Endothelial cell of umbilical vein (primary cell): ENCODE results near the gene ERICH3.

Experiments
- CTCF ChIP-seq, 2 donors: IDR thresholded peaks; 1 replicate in 1 of 2; 2 replicates in 1 of 2; pipeline ENCODE4 v1.5.1; 2011; ENCODE audit warnings: low read length in 2 of 2, mild to moderate bottlenecking in 2 of 2, moderate library complexity in 2 of 2, control low read depth in 1 of 2, inconsistent platforms in 1 of 2, low read depth in 1 of 2; ENCODE audit not compliant: insufficient read depth in 1 of 2; ENCODE audit errors: extremely low read depth in 1 of 2
- MYC ChIP-seq: IDR thresholded peaks from one replicate; pipeline ENCODE4 v1.6.1; 2011; ENCODE audit warnings: mild to moderate bottlenecking, low read depth, low read length

DNA sequence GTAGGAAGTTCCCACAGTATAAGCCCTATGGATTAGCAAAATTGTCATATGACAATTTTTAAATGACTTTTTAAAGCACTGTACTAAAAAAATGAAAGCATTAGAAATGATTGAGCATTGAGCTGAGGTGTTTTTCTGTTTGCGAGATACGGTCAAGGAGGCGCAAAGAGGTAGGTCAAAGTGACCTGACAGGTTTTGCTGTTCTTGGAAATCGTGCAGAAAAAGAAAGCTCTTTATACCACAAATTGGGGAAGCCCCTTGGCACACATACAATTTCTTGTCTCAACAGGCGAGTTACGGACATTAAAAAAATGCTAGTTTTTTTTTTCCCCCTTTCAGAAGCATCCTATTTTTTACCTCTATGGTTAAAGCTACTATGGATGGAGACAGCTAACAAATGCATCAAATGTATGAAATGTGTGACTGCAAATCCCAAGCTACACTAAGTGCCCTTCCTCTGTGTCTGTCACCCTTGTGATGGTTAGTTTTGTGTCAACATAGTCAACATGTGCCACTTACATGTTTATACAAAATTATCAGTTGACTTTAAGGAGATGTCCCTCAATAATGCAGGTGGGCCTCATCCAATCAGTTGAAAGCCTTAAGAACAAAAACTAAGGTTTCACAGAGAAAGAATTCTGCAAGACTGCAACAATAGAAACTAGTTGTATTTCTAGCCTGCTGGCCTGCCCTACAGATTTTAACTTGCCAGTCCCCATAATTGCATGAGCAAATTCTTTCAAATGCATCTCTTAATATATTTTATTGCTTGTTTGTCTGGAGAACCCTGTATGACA, 30.0 kb upstream of the ERICH3 start:
- TF ChIP-seq CTCF (IDR thresholded peaks at IDR 0.05; ENCODE audit: extremely low read depth in 1 of 2, insufficient read depth in 1 of 2, low read depth in 1 of 2, low read length in 2 of 2) (no peak), MYC (no peak)
